D341Med (cell line): ENCODE measurements around the gene VPS13C.
"Not testable (repeated sequence)": the region's sequence is repeated elsewhere in the genome, so short reads cannot be mapped to it uniquely, and the experiment has no call there.

Source experiments
- DNase-seq: peaks from one replicate; pipeline ENCODE4 v3.0.0; 2012; ENCODE audit warnings: low spot score

Gene VPS13C

GRCh38 chr15:62035256-62035924, 24.9 kb downstream of the VPS13C start:
- DNase-seq: no peak

GRCh38 chr15:62027916-62028315, 32.3 kb downstream of the VPS13C start:
- no peak for DNase-seq

- no peak for DNase-seq
Observed at GRCh38 chr15:62027263-62027565, 33.0 kb downstream of the VPS13C start.

- no peak for DNase-seq
Observed at GRCh38 chr15:62026487-62027262, 33.6 kb downstream of the VPS13C start.

- DNase-seq: peak; percentile 25
Observed at GRCh38 chr15:62021991-62022600, 38.2 kb downstream of the VPS13C start.

GRCh38 chr15:62020576-62021160, 39.6 kb downstream of the VPS13C start:
- DNase-seq: no peak

GRCh38 chr15:62005354-62005753, 54.9 kb downstream of the VPS13C start:
- DNase-seq: not testable (repeated sequence)

- DNase-seq: no peak
Observed at GRCh38 chr15:61997786-61998185, 62.5 kb downstream of the VPS13C start.

GRCh38 chr15:61996056-61996635, 64.1 kb downstream of the VPS13C start:
- no peak for DNase-seq

- DNase-seq: no peak
Observed at GRCh38 chr15:61994216-61994615, 66.0 kb downstream of the VPS13C start.

GRCh38 chr15:61992518-61992917, 67.7 kb downstream of the VPS13C start:
- DNase-seq: no peak

GRCh38 chr15:61989667-61990066, 70.6 kb downstream of the VPS13C start:
- no peak for DNase-seq

GRCh38 chr15:61987824-61988223, 72.4 kb downstream of the VPS13C start:
- no peak for DNase-seq

GRCh38 chr15:61983081-61983480, 77.2 kb downstream of the VPS13C start:
- no peak for DNase-seq

GRCh38 chr15:61978225-61978624, 82.0 kb downstream of the VPS13C start:
- no peak for DNase-seq

- DNase-seq: peak; percentile 56
Observed at GRCh38 chr15:61974759-61975158, 85.5 kb downstream of the VPS13C start.

- DNase-seq: no peak
Observed at GRCh38 chr15:61974118-61974517, 86.1 kb downstream of the VPS13C start.

GRCh38 chr15:61951949-61952348, 108.3 kb downstream of the VPS13C start:
- no peak for DNase-seq

- DNase-seq: no peak
Observed at GRCh38 chr15:61946778-61947177, 113.5 kb downstream of the VPS13C start.

- DNase-seq: no peak
Observed at GRCh38 chr15:61943992-61944391, 116.3 kb downstream of the VPS13C start.

GRCh38 chr15:61938249-61938648, 122.0 kb downstream of the VPS13C start:
- no peak for DNase-seq

GRCh38 chr15:61936528-61937195, 123.6 kb downstream of the VPS13C start:
- DNase-seq: no peak
